ENCODE results near the gene KCP. TPM values are rescaled to one million over a fixed set of nuclear protein-coding genes. Genes with fewer than 3 reads are reported as not detected.

KCP gene
- total RNA-seq, 1 donor, result 1.1 TPM

- H2AFZ ChIP-seq (ENCODE audit: low read length), result no peak overlapping the region
- H3K79me2 ChIP-seq (ENCODE audit: insufficient read depth, low read length), result no peaks in the 10 kb centered on the region
- H3K4me1 ChIP-seq (ENCODE audit: insufficient read depth, low read length), result no peaks in the 10 kb centered on the region
- H3K27me3 ChIP-seq (ENCODE audit: insufficient read depth, low read length), result peaks cover 17% of the 10 kb centered on the region
- no peaks in the 10 kb centered on the region for H4K20me1 ChIP-seq (ENCODE audit: insufficient read depth, low read length)
- H3K27ac ChIP-seq (ENCODE audit: low read depth, low read length), result no peak overlapping the region
- H3K4me3 ChIP-seq (ENCODE audit: insufficient read depth, low read length), result peak overlapping the region; percentile 22
- DNase-seq (ENCODE audit: insufficient read length, low spot score, missing footprints), result peak; percentile 67
- no peaks in the 10 kb centered on the region for H3K9me3 ChIP-seq (ENCODE audit: low read depth, low read length)
- no peak overlapping the region for H3K4me2 ChIP-seq (ENCODE audit: insufficient read depth, low read length)
- TF ChIP-seq, protein P1, sequence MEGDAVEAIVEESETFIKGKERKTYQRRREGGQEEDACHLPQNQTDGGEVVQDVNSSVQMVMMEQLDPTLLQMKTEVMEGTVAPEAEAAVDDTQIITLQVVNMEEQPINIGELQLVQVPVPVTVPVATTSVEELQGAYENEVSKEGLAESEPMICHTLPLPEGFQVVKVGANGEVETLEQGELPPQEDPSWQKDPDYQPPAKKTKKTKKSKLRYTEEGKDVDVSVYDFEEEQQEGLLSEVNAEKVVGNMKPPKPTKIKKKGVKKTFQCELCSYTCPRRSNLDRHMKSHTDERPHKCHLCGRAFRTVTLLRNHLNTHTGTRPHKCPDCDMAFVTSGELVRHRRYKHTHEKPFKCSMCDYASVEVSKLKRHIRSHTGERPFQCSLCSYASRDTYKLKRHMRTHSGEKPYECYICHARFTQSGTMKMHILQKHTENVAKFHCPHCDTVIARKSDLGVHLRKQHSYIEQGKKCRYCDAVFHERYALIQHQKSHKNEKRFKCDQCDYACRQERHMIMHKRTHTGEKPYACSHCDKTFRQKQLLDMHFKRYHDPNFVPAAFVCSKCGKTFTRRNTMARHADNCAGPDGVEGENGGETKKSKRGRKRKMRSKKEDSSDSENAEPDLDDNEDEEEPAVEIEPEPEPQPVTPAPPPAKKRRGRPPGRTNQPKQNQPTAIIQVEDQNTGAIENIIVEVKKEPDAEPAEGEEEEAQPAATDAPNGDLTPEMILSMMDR (IDR thresholded peaks at IDR 0.05; ENCODE audit: extremely low read depth, low read depth, low read length), result no peak
- H3K36me3 ChIP-seq (ENCODE audit: insufficient read depth, low read length), result no peaks in the 10 kb centered on the region
Observed at GRCh38 chr7:128891110-128891941, 19.2 kb downstream of the KCP start.

DNA sequence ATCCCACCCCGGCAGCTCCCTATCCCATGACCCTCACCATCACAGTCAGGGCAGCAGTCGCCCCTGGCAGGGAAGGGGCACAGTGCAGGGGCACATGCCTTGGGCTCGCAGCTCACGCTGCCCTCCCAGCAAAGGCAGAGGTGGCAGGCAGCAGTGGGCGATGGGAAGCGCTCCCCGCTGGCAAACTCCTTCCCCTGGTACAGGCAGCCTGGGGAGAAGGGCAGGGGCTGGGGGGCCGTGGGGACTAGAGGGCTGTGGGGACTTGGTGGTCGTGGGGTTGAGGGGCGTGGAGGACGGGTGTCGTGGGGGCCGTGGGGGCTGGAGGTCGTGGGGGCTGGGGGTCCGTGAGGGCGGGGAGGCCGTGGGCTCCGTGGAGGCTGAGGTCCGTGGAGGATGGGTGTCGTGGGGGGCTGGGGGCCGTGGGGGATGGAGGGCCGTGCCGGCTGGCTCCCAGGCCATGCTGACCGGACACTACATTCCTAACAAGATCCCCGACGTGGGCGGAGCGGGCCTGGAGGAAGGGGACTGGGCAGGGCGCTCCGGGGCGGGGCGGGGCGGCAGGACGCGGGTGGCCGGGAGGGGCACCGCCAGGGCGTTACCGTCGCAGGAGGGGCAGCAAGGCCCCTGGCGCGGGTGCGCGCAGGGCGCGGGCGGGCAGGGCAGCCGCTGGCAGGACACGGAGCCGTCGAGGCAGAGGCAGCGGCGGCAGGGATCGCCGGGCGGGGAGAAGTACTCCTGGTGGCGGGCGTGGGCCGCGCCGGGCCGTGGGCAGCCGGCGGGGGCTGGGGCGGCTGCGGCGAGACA lies 20.0 kb downstream of the KCP start:
- peak overlapping the region; percentile 22 for H3K4me3 ChIP-seq (ENCODE audit: insufficient read depth, low read length)
- H3K4me2 ChIP-seq (ENCODE audit: insufficient read depth, low read length), result no peak overlapping the region

DNA sequence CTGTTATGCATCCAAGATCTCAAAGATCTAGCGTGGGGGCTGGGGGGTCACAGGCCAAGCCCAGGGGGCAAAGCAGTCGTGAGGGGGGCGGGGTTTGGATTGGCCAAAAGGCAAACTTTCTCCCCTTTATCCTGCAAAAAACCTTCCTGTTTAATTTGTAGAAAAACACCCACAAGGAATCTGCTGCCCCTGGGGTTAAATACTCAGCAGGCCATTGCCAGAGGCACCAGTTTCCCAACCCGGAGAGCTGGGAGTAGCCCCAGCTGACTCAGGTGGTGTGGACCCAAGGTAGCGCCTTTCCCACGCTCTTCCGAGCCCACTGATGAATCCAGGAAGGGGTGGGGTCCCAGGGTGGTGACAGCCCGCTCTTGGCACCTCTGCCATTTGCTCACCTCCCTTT lies 21.4 kb downstream of the KCP start:
- Histone ChIP-seq H3K9me3 (ENCODE audit: low read depth, low read length) (no peaks in the 10 kb centered on the region), H3K27me3 (ENCODE audit: insufficient read depth, low read length) (peaks cover 17% of the 10 kb centered on the region), H4K20me1 (ENCODE audit: insufficient read depth, low read length) (no peaks in the 10 kb centered on the region), H3K4me3 (ENCODE audit: insufficient read depth, low read length) (no peak overlapping the region), H2AFZ (ENCODE audit: low read length) (no peak overlapping the region), H3K36me3 (ENCODE audit: insufficient read depth, low read length) (no peaks in the 10 kb centered on the region), H3K4me2 (ENCODE audit: insufficient read depth, low read length) (no peak overlapping the region), H3K79me2 (ENCODE audit: insufficient read depth, low read length) (no peaks in the 10 kb centered on the region), H3K27ac (ENCODE audit: low read depth, low read length) (no peak overlapping the region), H3K4me1 (ENCODE audit: insufficient read depth, low read length) (no peaks in the 10 kb centered on the region)
- TF ChIP-seq, protein P1 (IDR thresholded peaks at IDR 0.05; ENCODE audit: extremely low read depth, low read depth, low read length), result no peak
- peak; percentile 66 for DNase-seq (ENCODE audit: insufficient read length, low spot score, missing footprints)

More for the DNA sequence above, 20.0 kb downstream of the KCP start:
- Histone ChIP-seq H2AFZ (ENCODE audit: low read length) (no peak overlapping the region), H3K9me3 (ENCODE audit: low read depth, low read length) (no peaks in the 10 kb centered on the region), H3K27me3 (ENCODE audit: insufficient read depth, low read length) (peaks cover 17% of the 10 kb centered on the region), H3K27ac (ENCODE audit: low read depth, low read length) (no peak overlapping the region), H3K79me2 (ENCODE audit: insufficient read depth, low read length) (no peaks in the 10 kb centered on the region), H3K36me3 (ENCODE audit: insufficient read depth, low read length) (no peaks in the 10 kb centered on the region), H3K4me1 (ENCODE audit: insufficient read depth, low read length) (no peaks in the 10 kb centered on the region), H4K20me1 (ENCODE audit: insufficient read depth, low read length) (no peaks in the 10 kb centered on the region)
- TF ChIP-seq, protein P1 (IDR thresholded peaks at IDR 0.05; ENCODE audit: extremely low read depth, low read depth, low read length), result no peak
- DNase-seq (ENCODE audit: insufficient read length, low spot score, missing footprints), result peak; percentile 83

DNA sequence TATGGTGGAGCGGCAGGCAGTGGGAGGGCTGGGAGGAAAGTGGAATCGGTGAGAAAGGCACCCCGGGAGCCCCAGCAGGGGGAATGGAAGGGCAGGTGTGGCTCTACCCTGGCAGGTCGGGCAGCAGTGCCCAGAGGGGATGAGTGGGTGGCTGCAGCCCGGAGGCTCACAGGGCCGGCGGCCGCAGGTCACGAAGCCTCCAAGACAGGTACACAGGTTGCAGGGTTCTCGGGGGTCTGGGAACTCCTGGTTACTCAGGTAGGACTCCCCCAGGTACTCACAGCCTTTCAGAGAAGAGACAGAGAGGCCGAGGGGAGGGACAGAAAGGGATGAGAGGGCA lies 21.8 kb downstream of the KCP start:
- peaks cover 17% of the 10 kb centered on the region for H3K27me3 ChIP-seq (ENCODE audit: insufficient read depth, low read length)
- no peaks in the 10 kb centered on the region for H3K36me3 ChIP-seq (ENCODE audit: insufficient read depth, low read length)
- H3K4me2 ChIP-seq (ENCODE audit: insufficient read depth, low read length), result no peak overlapping the region
- peak; percentile 34 for DNase-seq (ENCODE audit: insufficient read length, low spot score, missing footprints)
- H3K4me3 ChIP-seq (ENCODE audit: insufficient read depth, low read length), result no peak overlapping the region
- H3K9me3 ChIP-seq (ENCODE audit: low read depth, low read length), result no peaks in the 10 kb centered on the region
- TF ChIP-seq, protein P1 (IDR thresholded peaks at IDR 0.05; ENCODE audit: extremely low read depth, low read depth, low read length), result no peak
- no peak overlapping the region for H3K27ac ChIP-seq (ENCODE audit: low read depth, low read length)
- no peaks in the 10 kb centered on the region for H3K4me1 ChIP-seq (ENCODE audit: insufficient read depth, low read length)
- no peaks in the 10 kb centered on the region for H3K79me2 ChIP-seq (ENCODE audit: insufficient read depth, low read length)
- H4K20me1 ChIP-seq (ENCODE audit: insufficient read depth, low read length), result no peaks in the 10 kb centered on the region
- H2AFZ ChIP-seq (ENCODE audit: low read length), result no peak overlapping the region
